VCaP (cell line): ENCODE data around the gene SUMF1.

ENCODE experiments used
- H3K27ac ChIP-seq: fragments of 450-650 bp; 2 replicates; pipeline ENCODE4 v1.5.1; 2017
- TF ChIP-seq, protein P1 (sequence below): fragments of 450-650 bp; conservative IDR thresholded peaks from 2 replicates; pipeline ENCODE4 v1.5.1; 2017; ENCODE audit warnings: mild to moderate bottlenecking, moderate library complexity

SUMF1 gene

DNA sequence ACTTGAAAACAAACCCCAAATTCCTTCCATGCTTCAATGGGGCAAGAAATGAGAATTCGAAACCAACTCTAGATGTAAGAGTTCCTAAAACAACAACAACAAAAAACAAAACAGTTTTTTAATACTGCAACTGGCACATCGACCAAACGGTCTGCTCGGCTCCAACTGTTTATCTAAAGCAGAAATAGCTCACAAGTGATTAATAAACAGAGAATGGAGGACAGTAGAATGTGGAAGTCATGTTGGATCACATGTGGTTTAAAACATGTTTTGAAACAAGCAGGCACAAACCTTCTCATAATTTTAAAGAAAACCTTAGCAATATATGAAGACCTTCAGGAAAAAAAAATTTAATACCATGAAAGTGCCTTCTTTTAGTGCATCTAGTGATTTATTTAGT lies 108.8 kb downstream of the SUMF1 start:
- TF ChIP-seq, protein P1, sequence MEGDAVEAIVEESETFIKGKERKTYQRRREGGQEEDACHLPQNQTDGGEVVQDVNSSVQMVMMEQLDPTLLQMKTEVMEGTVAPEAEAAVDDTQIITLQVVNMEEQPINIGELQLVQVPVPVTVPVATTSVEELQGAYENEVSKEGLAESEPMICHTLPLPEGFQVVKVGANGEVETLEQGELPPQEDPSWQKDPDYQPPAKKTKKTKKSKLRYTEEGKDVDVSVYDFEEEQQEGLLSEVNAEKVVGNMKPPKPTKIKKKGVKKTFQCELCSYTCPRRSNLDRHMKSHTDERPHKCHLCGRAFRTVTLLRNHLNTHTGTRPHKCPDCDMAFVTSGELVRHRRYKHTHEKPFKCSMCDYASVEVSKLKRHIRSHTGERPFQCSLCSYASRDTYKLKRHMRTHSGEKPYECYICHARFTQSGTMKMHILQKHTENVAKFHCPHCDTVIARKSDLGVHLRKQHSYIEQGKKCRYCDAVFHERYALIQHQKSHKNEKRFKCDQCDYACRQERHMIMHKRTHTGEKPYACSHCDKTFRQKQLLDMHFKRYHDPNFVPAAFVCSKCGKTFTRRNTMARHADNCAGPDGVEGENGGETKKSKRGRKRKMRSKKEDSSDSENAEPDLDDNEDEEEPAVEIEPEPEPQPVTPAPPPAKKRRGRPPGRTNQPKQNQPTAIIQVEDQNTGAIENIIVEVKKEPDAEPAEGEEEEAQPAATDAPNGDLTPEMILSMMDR, result no peak
- peak overlapping the region; percentile 92 for H3K27ac ChIP-seq

DNA sequence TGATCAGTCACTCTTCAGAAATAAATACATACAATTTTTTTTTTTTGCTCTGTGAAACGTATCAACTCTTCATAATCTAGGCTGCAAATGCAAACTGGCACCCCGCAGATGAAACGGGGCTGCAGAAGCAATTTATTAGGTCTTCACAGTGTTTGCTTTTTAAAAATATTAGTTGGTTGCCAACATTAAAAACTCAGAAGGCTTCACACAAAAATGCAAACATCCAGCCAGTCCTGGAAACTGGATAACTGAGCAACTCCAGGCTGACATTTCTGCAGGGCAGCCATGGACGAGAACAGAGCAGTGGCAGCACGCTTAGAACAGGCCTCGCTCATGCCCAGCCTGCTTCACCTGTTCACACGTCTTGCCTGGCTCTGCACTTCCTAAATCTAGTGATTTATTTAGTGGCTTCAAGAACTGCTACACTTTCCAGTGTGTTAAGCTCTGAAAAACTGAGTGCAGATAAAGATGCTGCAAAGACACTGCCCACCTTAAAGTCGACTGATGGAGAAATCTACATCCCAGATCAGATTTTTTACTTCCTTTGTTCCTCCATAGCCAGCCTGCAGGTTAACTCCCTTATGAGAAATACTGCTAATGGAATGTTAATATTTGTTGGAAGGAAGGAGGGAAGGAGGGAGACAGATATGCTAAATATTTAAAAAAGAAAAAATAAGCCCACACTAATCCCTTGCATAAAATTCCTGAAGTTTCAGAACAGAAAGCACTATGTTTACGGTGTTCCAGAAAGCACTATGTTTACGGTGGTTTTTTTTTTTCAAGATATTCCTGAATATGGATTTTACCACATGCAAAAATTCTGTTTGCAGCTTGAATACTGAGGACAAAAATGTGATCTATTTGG lies 110.3 kb downstream of the SUMF1 start:
- H3K27ac ChIP-seq, result peak overlapping the region; percentile 92
- TF ChIP-seq, protein P1, result no peak

GRCh38 chr3:4356220-4356540 lies 110.9 kb downstream of the SUMF1 start:
- H3K27ac ChIP-seq, result peak overlapping the region; percentile 92
- TF ChIP-seq, protein P1, result no peak

DNA sequence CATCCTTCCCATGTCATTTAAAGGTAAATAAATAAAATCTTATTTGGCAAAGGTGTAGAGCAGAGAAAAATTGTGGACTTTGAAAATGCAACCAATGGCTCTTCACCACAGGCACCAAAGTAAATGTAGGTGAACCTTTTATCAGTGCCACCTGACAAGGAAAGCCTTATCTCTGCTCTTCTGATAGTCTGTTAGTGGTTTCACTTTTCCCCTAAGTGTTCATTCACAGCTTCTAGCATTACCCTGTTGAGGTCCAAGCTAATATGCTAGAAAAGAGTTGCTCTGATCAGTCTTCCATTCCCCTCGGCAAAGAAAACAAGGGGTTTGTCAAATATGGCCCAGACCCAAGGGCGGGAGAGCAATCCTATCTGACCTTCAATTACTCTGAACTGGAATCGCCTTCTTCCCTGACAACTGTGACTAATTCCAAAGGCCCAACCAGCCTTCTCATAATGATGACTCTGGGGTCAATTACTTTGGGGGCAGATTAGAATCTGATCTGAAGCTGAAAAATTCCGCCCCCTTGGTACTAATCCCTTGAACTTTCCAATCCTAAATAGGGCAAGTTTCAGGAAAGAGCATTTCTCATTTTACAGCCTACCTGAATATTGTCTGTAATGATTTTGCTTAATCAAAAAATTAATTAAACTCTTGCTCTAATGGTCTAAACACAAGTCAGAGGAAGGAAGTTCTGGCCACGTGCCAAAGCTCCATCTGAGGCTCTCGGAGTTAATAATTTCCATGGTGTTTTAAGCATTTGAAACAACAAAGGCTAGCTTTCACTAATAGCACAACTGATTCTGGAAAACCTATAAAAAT lies 111.5 kb downstream of the SUMF1 start:
- TF ChIP-seq, protein P1, result no peak
- peak overlapping the region; percentile 92 for H3K27ac ChIP-seq

DNA sequence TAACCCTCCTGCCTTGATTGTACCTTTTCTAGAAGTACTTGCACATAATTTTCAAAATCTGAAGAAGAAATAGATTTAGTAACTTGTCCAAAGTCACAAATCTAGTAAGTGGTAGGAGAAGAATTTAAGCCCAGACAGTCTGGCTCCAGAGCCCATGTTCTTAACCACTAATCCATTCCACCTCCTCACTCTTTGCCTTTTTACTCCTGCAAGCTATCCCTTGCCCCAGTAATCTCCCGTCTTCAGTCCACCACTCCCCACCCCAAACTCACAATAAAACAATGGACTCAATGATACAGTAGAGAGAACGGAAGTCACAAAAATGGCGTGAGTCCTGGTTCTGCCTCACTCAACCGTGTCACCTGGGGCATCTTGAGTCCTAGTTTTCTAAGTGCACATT lies 115.2 kb downstream of the SUMF1 start:
- TF ChIP-seq, protein P1, result no peak
- H3K27ac ChIP-seq, result peak overlapping the region; percentile 42

GRCh38 chr3:4351164-4351855 lies 115.8 kb downstream of the SUMF1 start:
- H3K27ac ChIP-seq, result peak overlapping the region; percentile 42
- TF ChIP-seq, protein P1, result peak; percentile 53

DNA sequence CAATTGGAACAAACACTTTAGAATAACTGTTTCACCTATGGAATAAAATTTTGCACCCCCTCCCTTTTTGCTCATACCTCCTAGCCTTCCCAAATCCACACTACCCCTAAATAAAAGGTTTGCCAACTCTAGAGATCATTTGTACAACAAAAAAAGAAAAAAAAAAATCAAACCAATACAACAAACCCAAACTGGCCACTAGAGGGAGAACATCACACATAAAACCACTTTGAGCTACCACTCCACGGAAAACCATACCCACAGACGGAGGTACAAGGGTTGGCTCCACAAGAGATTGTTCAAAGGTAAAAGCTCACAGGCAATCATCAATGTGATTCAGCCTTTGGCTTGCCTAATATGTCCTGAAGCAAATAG lies 116.3 kb downstream of the SUMF1 start:
- H3K27ac ChIP-seq, result peak overlapping the region; percentile 42
- TF ChIP-seq, protein P1, result peak; percentile 84
